CD4-positive, alpha-beta T cell treated with Interleukin-2 at 100 ng/mL for 4 hours (primary cell): ENCODE data around the gene SORBS1.
"Not testable (repeated sequence)": the region's sequence is repeated elsewhere in the genome, so short reads cannot be mapped to it uniquely, and the experiment has no call there.

Experiments
- DNase-seq: peaks from one replicate; pipeline ENCODE4 v3.0.0-alpha.2; 2020; ENCODE audit warnings: low spot score

The SORBS1 gene

GRCh38 chr10:95388539-95388938 lies 172.6 kb downstream of the SORBS1 start:
- no peak for DNase-seq

GRCh38 chr10:95388109-95388471 lies 173.1 kb downstream of the SORBS1 start:
- DNase-seq = no peak

GRCh38 chr10:95384011-95384704 lies 177.0 kb downstream of the SORBS1 start:
- DNase-seq = no peak

- no peak for DNase-seq
Measured at GRCh38 chr10:95382596-95382995, 178.6 kb downstream of the SORBS1 start.

GRCh38 chr10:95382174-95382573 lies 179.0 kb downstream of the SORBS1 start:
- no peak for DNase-seq

GRCh38 chr10:95377950-95378349 lies 183.2 kb downstream of the SORBS1 start:
- no peak for DNase-seq

- DNase-seq = no peak
Measured at GRCh38 chr10:95375418-95375817, 185.8 kb downstream of the SORBS1 start.

- DNase-seq = peak; percentile 44
Measured at GRCh38 chr10:95374597-95375209, 186.5 kb downstream of the SORBS1 start.

GRCh38 chr10:95373660-95374059 lies 187.5 kb downstream of the SORBS1 start:
- DNase-seq = no peak

- no peak for DNase-seq
Measured at GRCh38 chr10:95364342-95364741, 196.8 kb downstream of the SORBS1 start.

- peak; percentile 70 for DNase-seq
Measured at GRCh38 chr10:95363303-95363912, 197.8 kb downstream of the SORBS1 start.

- DNase-seq = no peak
Measured at GRCh38 chr10:95360122-95360714, 201.0 kb downstream of the SORBS1 start.

- no peak for DNase-seq
Measured at GRCh38 chr10:95359466-95359865, 201.7 kb downstream of the SORBS1 start.

GRCh38 chr10:95356190-95356955 lies 204.8 kb downstream of the SORBS1 start:
- no peak for DNase-seq

GRCh38 chr10:95355301-95355700 lies 205.9 kb downstream of the SORBS1 start:
- DNase-seq = no peak

GRCh38 chr10:95354110-95354509 lies 207.1 kb downstream of the SORBS1 start:
- DNase-seq = no peak

GRCh38 chr10:95353123-95353522 lies 208.0 kb downstream of the SORBS1 start:
- DNase-seq = no peak

GRCh38 chr10:95352684-95353083 lies 208.5 kb downstream of the SORBS1 start:
- DNase-seq = no peak

GRCh38 chr10:95350830-95351228 lies 210.3 kb downstream of the SORBS1 start:
- no peak for DNase-seq

GRCh38 chr10:95350219-95350829 lies 210.8 kb downstream of the SORBS1 start:
- no peak for DNase-seq

GRCh38 chr10:95347402-95347766 lies 213.8 kb downstream of the SORBS1 start:
- DNase-seq = not testable (repeated sequence)
